OCI-M1 (cell line): ENCODE measurements around the gene ITGAE.
"Not testable (repeated sequence)": the region's sequence is repeated elsewhere in the genome, so short reads cannot be mapped to it uniquely, and the experiment has no call there.

Source experiments
- DNase-seq: peaks from one replicate; lab custom pipeline; 2025; lab: John Stamatoyannopoulos, UW

The ITGAE gene

GRCh38 chr17:3795390-3796102 is 5.4 kb downstream of the ITGAE start:
- DNase-seq: no peak

- no peak for DNase-seq
These were observed 6.2 kb downstream of the ITGAE start for GRCh38 chr17:3794557-3795389.

GRCh38 chr17:3794152-3794551 is 6.8 kb downstream of the ITGAE start:
- DNase-seq: not testable (repeated sequence)

GRCh38 chr17:3793258-3793657 is 7.7 kb downstream of the ITGAE start:
- not testable (repeated sequence) for DNase-seq

GRCh38 chr17:3792481-3792880 is 8.5 kb downstream of the ITGAE start:
- no peak for DNase-seq

GRCh38 chr17:3788200-3788599 is 12.8 kb downstream of the ITGAE start:
- no peak for DNase-seq

- not testable (repeated sequence) for DNase-seq
These were observed 15.7 kb downstream of the ITGAE start for GRCh38 chr17:3785323-3785722.

GRCh38 chr17:3782751-3783150 is 18.2 kb downstream of the ITGAE start:
- DNase-seq: no peak

- DNase-seq: no peak
These were observed 20.0 kb downstream of the ITGAE start for GRCh38 chr17:3780986-3781385.

GRCh38 chr17:3777366-3778120 is 23.4 kb downstream of the ITGAE start:
- no peak for DNase-seq

GRCh38 chr17:3773966-3774365 is 27.0 kb downstream of the ITGAE start:
- DNase-seq: no peak

- DNase-seq: no peak
These were observed 27.5 kb downstream of the ITGAE start for GRCh38 chr17:3773511-3773910.

- DNase-seq: no peak
These were observed 28.2 kb downstream of the ITGAE start for GRCh38 chr17:3772764-3773163.

- DNase-seq: no peak
These were observed 29.8 kb downstream of the ITGAE start for GRCh38 chr17:3771140-3771539.

GRCh38 chr17:3770466-3770865 is 30.5 kb downstream of the ITGAE start:
- no peak for DNase-seq

GRCh38 chr17:3768769-3769168 is 32.2 kb downstream of the ITGAE start:
- DNase-seq: no peak

GRCh38 chr17:3768341-3768740 is 32.6 kb downstream of the ITGAE start:
- DNase-seq: no peak

- DNase-seq: no peak
These were observed 34.2 kb downstream of the ITGAE start for GRCh38 chr17:3766779-3767178.

- no peak for DNase-seq
These were observed 35.0 kb downstream of the ITGAE start for GRCh38 chr17:3765981-3766380.

- no peak for DNase-seq
These were observed 37.2 kb downstream of the ITGAE start for GRCh38 chr17:3763777-3764170.

- no peak for DNase-seq
These were observed 37.8 kb downstream of the ITGAE start for GRCh38 chr17:3762922-3763776.

GRCh38 chr17:3761918-3762380 is 39.0 kb downstream of the ITGAE start:
- DNase-seq: no peak
